K562 (cell line): Measurements from ENCODE around the gene DYNC1I1. TPM values are rescaled to one million over a fixed set of nuclear protein-coding genes. Genes with fewer than 3 reads are reported as not detected.

Experiments used
- ATAC-seq: fragments of 200-7000 bp; cut with Tn5 transposase; 3 replicates; pipeline ENCODE4 v1.9.1; 2020; ENCODE audit warnings: moderate library complexity
- BruUV-seq: library from RNA; stranded (reverse); fragments of 400-500 nt; replicated peaks from 2 replicates; lab custom pipeline; 2021; lab: Mats Ljungman, UMichigan
- CTCF ChIA-PET: fragments of 300-600 bp; formaldehyde crosslinking; extraction: SDS; loops from one replicate; lab custom pipeline; 2021; ENCODE audit warnings: low intra/inter-chr PET ratio; lab: Yijun Ruan, JAX
- POLR2A ChIA-PET: fragments of 300-600, 350-650 bp; sonication (Branson Sonifier 250); formaldehyde crosslinking; extraction: SDS; loops from one replicate; lab custom pipeline; 2021; ENCODE audit warnings: antibody characterized with exemption, inconsistent platforms; lab: Yijun Ruan, JAX
- DNase-seq, 4 experiments: peaks; one replicate each; pipeline versions ENCODE4 v3.0.0 to v3.0.0-alpha.2; 2011 to 2018; ENCODE audit warnings: low spot score in 3 of 4, mixed read lengths in 3 of 4; ENCODE audit errors: extremely low read depth in 1 of 4
- FAIRE-seq: peaks from 2 replicates; lab custom pipeline; 2011; peaks lifted over from hg19 to GRCh38; lab: Jason Lieb, UNC
- H2AFZ ChIP-seq: 2 replicates; pipeline ENCODE4 v1.6.0; 2011; ENCODE audit warnings: low read depth, low read length, control low read depth, inconsistent platforms
- H3K27ac ChIP-seq: fragments of 200-600 bp; 3 replicates; pipeline ENCODE4 v1.8.0; 2011; ENCODE audit warnings: low read depth, mild to moderate bottlenecking, control low read depth, inconsistent platforms, low read length, moderate library complexity, mixed read lengths; ENCODE audit errors: extremely low read depth
- H3K27me3 ChIP-seq, 2 experiments: fragments of 300-600 bp in 1 of 2; 2 replicates in 1 of 2; 3 replicates in 1 of 2; pipeline versions ENCODE4 v1.6.0 to v1.8.0; 2011; ENCODE audit warnings: inconsistent platforms in 2 of 2, low read length in 2 of 2, mild to moderate bottlenecking in 1 of 2, mixed read lengths in 1 of 2, moderate library complexity in 1 of 2; ENCODE audit not compliant: control insufficient read depth in 2 of 2, insufficient read depth in 2 of 2
- H3K36me3 ChIP-seq: fragments of 300-600 bp; 3 replicates; pipeline ENCODE4 v1.8.0; 2011; ENCODE audit warnings: mild to moderate bottlenecking, low read length, inconsistent platforms; ENCODE audit not compliant: control insufficient read depth, insufficient read depth
- H3K4me1 ChIP-seq, 2 experiments: fragments of 200-600 bp in 1 of 2; replicated peaks in 1 of 2; 2 replicates in 1 of 2; 3 replicates in 1 of 2; pipeline versions ENCODE4 v1.5.1 to v1.8.0; 2011; ENCODE audit warnings: inconsistent platforms in 2 of 2, low read length in 2 of 2, mild to moderate bottlenecking in 1 of 2, mixed read lengths in 1 of 2, moderate library complexity in 1 of 2; ENCODE audit not compliant: control insufficient read depth in 2 of 2, insufficient read depth in 2 of 2
- H3K4me2 ChIP-seq: 2 replicates; pipeline ENCODE4 v1.6.1; 2011; ENCODE audit warnings: low read length, control low read depth, inconsistent platforms, mixed read lengths; ENCODE audit not compliant: insufficient read depth
- H3K4me3 ChIP-seq: fragments of 200-600 bp; sonication (generic), shearing (Covaris generic); 2 replicates; pipeline ENCODE4 v1.5.1; 2016; ENCODE audit warnings: control low read depth, inconsistent platforms
- H3K79me2 ChIP-seq: fragments of 200-600 bp; 3 replicates; pipeline ENCODE4 v1.8.0; 2011; ENCODE audit warnings: low read length, inconsistent platforms; ENCODE audit not compliant: control insufficient read depth, insufficient read depth
- H3K9ac ChIP-seq, 2 experiments: 2 replicates each; pipeline versions ENCODE4 v1.6.0 to v1.6.1; 2011; ENCODE audit warnings: low read depth in 2 of 2, low read length in 2 of 2, control low read depth in 1 of 2, inconsistent platforms in 1 of 2, mild to moderate bottlenecking in 1 of 2, mixed read lengths in 1 of 2; ENCODE audit not compliant: insufficient read depth in 1 of 2
- H3K9me1 ChIP-seq: one replicate; pipeline ENCODE4 v1.6.0; 2011; ENCODE audit warnings: inconsistent platforms, mild to moderate bottlenecking, low read length, moderate library complexity; ENCODE audit not compliant: control insufficient read depth, insufficient read depth
- H3K9me3 ChIP-seq: replicated peaks from 2 replicates; pipeline ENCODE4 v1.5.1; 2011; ENCODE audit warnings: low read depth, low read length, inconsistent platforms; ENCODE audit not compliant: control insufficient read depth, insufficient read depth
- H4K20me1 ChIP-seq: replicated peaks from 2 replicates; pipeline ENCODE4 v1.6.1; 2011; ENCODE audit warnings: low read length, inconsistent platforms, mixed read lengths; ENCODE audit not compliant: control insufficient read depth, insufficient read depth
- CTCF ChIP-seq, 3 experiments: IDR thresholded peaks in 2 of 3; conservative IDR thresholded peaks in 1 of 3; 2 replicates each; pipeline ENCODE4 v1.5.1; 2011 to 2012; ENCODE audit warnings: low read length in 3 of 3, mild to moderate bottlenecking in 3 of 3, control low read depth in 2 of 3, improper control_type of control experiment in 1 of 3, inconsistent platforms in 1 of 3, low read depth in 1 of 3, mixed read lengths in 1 of 3, moderate library complexity in 1 of 3; ENCODE audit not compliant: insufficient read depth in 2 of 3
- CTCFL ChIP-seq: IDR thresholded peaks from 2 replicates; pipeline ENCODE4 v1.6.1; 2011; ENCODE audit warnings: borderline replicate concordance, low read depth, mild to moderate bottlenecking, moderate library complexity, low read length; ENCODE audit not compliant: insufficient read depth, poor library complexity, severe bottlenecking
- MCM2 ChIP-seq: fragments of 450-650 bp; IDR thresholded peaks from 2 replicates; pipeline ENCODE4 v1.6.1; 2017; ENCODE audit warnings: low read depth, mild to moderate bottlenecking
- RCOR1 ChIP-seq, 2 experiments: IDR thresholded peaks; 2 replicates each; pipeline ENCODE4 v1.6.1; 2012; ENCODE audit warnings: low read depth in 2 of 2, low read length in 2 of 2, borderline replicate concordance in 1 of 2, improper control_type of control experiment in 1 of 2
- SPI1 ChIP-seq: IDR thresholded peaks from 2 replicates; pipeline ENCODE4 v1.6.1; 2011; ENCODE audit warnings: low read depth, low read length, control low read depth, borderline replicate concordance
- ZNF324 ChIP-seq: fragments of 250-450 bp; sonication (Bioruptor Pico); IDR thresholded peaks from 2 replicates; pipeline ENCODE4 v1.4.0; 2020; ENCODE audit warnings: mild to moderate bottlenecking
- ZNF699 ChIP-seq: fragments of 250-450 bp; sonication (Bioruptor Pico); IDR thresholded peaks from 2 replicates; pipeline ENCODE4 v1.8.0; 2021; ENCODE audit warnings: mild to moderate bottlenecking, moderate library complexity; ENCODE audit not compliant: insufficient replicate concordance
- WGBS: fragments of 100-300 bp; shearing (Covaris generic); methylation state at CpG from one replicate; pipeline ENCODE4 v1.1.6; 2016; ENCODE audit warnings: low coverage, mixed read lengths; ENCODE audit not compliant: insufficient coverage; ENCODE audit errors: missing lambda C conversion rate; 5-methylcytosine and 5-hydroxymethylcytosine counted together
- in situ Hi-C: fragments of 300-500 bp; cut with MboI; formaldehyde crosslinking; loops from 4 replicates; pipeline ENCODE4 v1.15.0; 2018; ENCODE audit warnings: inconsistent platforms, mixed read lengths
- intact Hi-C: fragments of 100-400 bp; cut with micrococcal nuclease; formaldehyde crosslinking; loops from 2 replicates; pipeline ENCODE4 v1.14.2; 2022
- polyA plus RNA-seq, 8 experiments: library from polyadenylated mRNA; depleted of rRNA in 4 of 8; stranded (reverse) in 5 of 8; unstranded in 3 of 8; fragments of >200 nt; fragmentation: Nextera tagmentation in 2 of 8; fragmentation: Illumina TruSeq in 1 of 8; extraction: Ambion mirVana in 2 of 8; extraction: Trizol in 1 of 8; gene quantifications; 2 replicates each; pipeline versions ENCODE4 v1.2.1 to v1.2.3, GENCODE V29; 2011 to 2014; ENCODE audit warnings: inconsistent platforms in 1 of 8, missing spikeins in 1 of 8
- total RNA-seq, 7 experiments: library from RNA; depleted of rRNA in 6 of 7; stranded (reverse); fragments of >200 nt in 6 of 7; fragmentation: Illumina TruSeq in 2 of 7; extraction: Trizol in 2 of 7; gene quantifications; 2 replicates each; pipeline versions ENCODE4 v1.2.1 to v1.2.3, GENCODE V29; 2011 to 2021; ENCODE audit warnings: low replicate concordance in 1 of 7
- TF ChIP-seq, protein P1 (sequence below), 2 experiments: fragments of 250-450 bp in 1 of 2; fragments of 450-650 bp in 1 of 2; sonication (Bioruptor Pico) in 1 of 2; IDR thresholded peaks; 2 replicates each; pipeline versions ENCODE4 v1.6.1 to v1.8.0; 2016 to 2021; ENCODE audit warnings: mild to moderate bottlenecking in 2 of 2, moderate library complexity in 2 of 2, missing compliant biosample characterization in 1 of 2, missing genetic modification characterization in 1 of 2

Gene DYNC1I1
- total and polyA plus RNA-seq, 9 of the 15 experiments (the other 6 are each of a cell fraction or from before 2014, with no cell fraction given) = 0.22 to 1.5 (median 0.44) TPM

GRCh38 chr7:95840953-95841950, 68.9 kb downstream of the DYNC1I1 start:
- no peaks in the 10 kb centered on the region for H3K79me2 ChIP-seq
- no peaks in the 10 kb centered on the region for H3K36me3 ChIP-seq
- no peak overlapping the region for H2AFZ ChIP-seq
- no peaks in the 10 kb centered on the region for H3K4me1 ChIP-seq
- no peak overlapping the region for H3K27ac ChIP-seq
- intact Hi-C loops = no loop called here
- no peaks in the 10 kb centered on the region for H4K20me1 ChIP-seq
- TF ChIP-seq CTCF (IDR thresholded peaks at IDR 0.05 in 2 of 3, conservative IDR thresholded peaks at IDR 0.05 in 1 of 3; ENCODE audit: insufficient read depth in 2 of 3, low read depth in 1 of 3, low read length in 3 of 3) = peak; percentile 38 to 50 (median 42); a peak in 5 of 6 replicates
- TF ChIP-seq CTCFL = no peak
- TF ChIP-seq SPI1 = peak; percentile 41; the same call in 1 of the 2 replicates
- TF ChIP-seq, protein P1, sequence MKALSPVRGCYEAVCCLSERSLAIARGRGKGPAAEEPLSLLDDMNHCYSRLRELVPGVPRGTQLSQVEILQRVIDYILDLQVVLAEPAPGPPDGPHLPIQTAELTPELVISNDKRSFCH (CRISPR knock-in tag; IDR thresholded peaks at IDR 0.05) = no peak
- TF ChIP-seq, protein P1 (tag; IDR thresholded peaks at IDR 0.05) = no peak
- TF ChIP-seq ZNF324 (CRISPR knock-in tag) = no peak
- no peak for TF ChIP-seq ZNF699 (CRISPR knock-in tag)
- TF ChIP-seq RCOR1 (IDR thresholded peaks at IDR 0.05; ENCODE audit: borderline replicate concordance in 1 of 2, low read depth in 2 of 2, low read length in 2 of 2) = no peak
- no peak for TF ChIP-seq MCM2
- no peaks in the 10 kb centered on the region for H3K27me3 ChIP-seq
- POLR2A ChIA-PET = interaction anchor here (0.5 kb wide), 1 partner anchor 104 kb away, joined by 4 read pairs; no protein-coding TSS in a partner anchor
- no peaks in the 10 kb centered on the region for H3K9me1 ChIP-seq
- in situ Hi-C loops = no loop called here
- ATAC-seq (peak; percentile 91), FAIRE-seq (no peak), DNase-seq (peak; percentile 15 to 48 (median 42))
- H3K9me3 ChIP-seq = no peaks in the 10 kb centered on the region
- BruUV-seq = no TSS peak
- H3K4me2 ChIP-seq = no peak overlapping the region
- CTCF ChIA-PET = no interaction called here
- 2% methylated on average over 4 of the region's 4 CpGs for WGBS
- H3K4me3 ChIP-seq = no peak overlapping the region
- H3K9ac ChIP-seq = no peak overlapping the region
